NCI-H1417 treated with DMSO at 0.1 percent for 48 hours (cell line): ENCODE measurements around the gene FANCD2.
"Not testable (repeated sequence)": the region's sequence is repeated elsewhere in the genome, so short reads cannot be mapped to it uniquely, and the experiment has no call there.

Experiments
- DNase-seq: peaks from one replicate; lab custom pipeline; 2025; lab: John Stamatoyannopoulos, UW

The FANCD2 gene

GRCh38 chr3:10026084-10026890 is at the start of gene FANCD2:
Gene FANCD2 (plus strand): TSS chr3:10026437. CDS start chr3:10028658, 2,221 bp downstream.
- peak; percentile 7 for DNase-seq

DNA sequence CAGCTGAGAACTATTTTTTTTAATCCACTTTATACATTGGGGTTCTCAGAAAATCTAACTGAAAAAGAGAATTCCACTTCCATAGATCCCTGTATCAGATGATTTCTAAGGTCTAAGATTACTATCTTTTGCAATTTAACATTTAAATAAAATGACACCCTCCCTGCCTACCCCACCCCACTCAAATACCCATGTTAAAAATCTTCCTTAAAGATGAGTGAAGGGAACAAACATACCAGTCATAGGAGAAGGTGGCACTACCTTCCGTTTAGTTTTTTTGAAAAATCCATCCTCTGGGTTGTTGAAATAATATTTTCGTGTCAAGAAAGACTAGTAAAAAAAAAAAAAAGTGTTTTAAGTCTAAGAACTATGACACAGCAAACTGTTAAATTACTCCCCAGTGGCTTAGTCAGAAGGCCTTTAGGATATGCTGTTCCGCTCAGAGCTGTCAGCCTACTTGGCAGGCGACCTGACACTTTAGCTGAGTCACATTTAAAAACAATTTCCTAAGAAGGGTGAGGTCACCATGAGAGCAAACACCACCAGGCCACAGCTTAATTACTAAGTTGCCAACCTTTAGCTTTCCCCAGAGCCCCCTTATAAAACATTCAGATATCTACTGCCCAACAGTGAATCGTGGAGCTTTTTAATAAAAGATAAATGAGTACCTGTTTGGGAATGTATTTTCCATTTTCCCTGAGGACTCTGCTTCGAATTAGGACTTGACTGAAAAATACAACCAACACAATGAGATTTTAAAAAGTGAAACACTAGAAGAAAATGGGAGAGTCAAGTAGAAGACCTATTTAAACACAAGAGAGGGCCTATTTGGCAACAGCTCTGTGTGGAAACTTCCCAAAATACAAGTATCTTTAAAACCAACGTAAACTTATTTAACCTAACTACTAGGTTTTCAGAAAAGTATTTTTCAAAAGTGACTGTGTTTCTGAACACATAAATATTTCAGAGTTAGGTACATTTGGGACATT is 49.2 kb upstream of the FANCD2 start:
- no peak for DNase-seq

DNA sequence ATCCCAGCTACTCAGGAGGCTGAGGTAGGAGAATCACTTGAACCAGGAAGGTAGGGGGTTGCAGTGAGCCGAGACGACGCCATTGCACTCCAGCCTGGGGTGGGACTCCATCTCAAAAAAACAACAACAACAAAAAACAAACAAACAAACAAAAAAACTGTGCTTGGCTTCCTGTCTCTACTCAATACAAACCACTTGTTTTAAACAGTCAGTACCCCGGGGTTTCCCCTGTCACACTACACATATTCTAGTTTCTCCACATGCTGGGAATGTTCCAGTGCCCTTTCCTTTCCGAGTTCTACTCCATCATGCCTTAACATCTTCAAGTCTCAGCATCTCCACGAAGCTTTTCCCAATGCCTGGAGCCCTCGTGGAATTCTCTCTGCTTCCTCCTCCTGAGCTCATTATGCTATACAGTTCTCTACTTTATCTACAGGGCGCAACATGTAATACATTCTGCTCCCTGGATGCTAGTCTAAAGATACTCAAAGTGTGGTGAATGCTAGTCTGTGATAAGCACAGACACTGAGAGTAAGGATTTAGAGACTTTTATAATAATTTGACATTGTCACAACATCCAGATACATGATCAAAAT is 47.4 kb upstream of the FANCD2 start:
- DNase-seq: no peak

- DNase-seq: no peak
Measured at GRCh38 chr3:9980251-9980650, 46.0 kb upstream of the FANCD2 start.

DNA sequence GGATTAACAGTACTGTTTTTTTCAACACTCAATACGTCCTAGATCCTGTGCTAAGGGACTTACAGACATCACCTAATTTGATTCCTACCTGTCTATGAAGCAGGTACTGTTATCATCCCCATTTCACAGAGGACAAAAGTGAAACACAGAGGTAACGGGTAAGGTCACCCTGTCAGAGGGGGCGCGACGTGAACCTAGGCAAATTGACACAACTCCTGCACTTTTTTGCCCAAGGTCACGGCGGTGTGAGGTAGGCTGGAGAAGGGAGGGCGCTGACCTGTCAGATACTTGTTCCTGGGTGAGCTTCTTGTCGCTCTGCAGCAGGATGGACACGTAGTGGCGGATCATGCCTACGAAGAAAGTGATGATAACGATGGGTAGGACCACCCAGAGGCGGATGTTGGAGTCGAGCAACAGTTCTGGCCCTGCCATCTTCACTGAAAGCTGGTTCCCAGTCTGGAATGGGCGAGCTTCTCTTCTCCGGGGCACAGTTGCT is 40.0 kb upstream of the FANCD2 start:
- DNase-seq: no peak

GRCh38 chr3:9994086-9994844 is 32.0 kb upstream of the FANCD2 start:
- no peak for DNase-seq

DNA sequence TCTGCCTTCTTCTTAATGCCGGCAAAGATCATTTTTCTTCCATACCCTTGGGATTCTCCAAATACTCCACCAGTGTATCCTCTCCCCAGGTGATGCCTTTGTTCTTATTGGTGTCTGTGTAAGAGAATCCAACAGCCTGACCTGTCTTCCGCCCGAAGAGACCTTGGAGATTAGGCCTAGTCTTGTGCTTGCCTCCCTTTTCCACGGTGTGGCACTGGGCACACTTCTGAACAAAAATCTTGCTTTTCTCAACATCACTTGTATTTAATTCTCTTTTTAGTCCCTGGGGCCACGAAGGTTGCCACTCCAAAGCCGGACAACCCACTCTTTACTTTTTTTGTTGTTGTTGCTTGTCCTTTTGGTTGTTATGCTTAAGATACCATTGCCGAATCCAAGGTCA is 25.6 kb upstream of the FANCD2 start:
- DNase-seq: no peak

DNA sequence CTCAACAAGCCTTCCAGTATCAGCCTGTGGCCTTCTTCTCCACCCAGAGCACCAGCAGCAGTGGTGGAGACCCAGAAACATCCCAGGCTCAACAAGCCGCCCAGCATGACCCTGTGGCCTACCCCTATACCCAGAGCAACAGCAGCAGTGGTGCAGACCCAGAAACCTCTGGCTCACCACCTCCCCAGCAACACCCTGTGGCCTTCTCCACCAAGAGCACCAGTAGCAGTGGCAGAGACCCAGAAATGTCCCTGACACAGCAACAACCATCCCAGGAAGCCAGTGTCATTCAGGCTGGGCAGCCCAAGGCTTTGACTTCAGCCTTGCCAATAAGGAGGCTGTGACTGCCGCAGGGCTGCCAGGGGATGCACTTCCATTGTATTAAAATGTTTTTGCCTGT is 23.3 kb upstream of the FANCD2 start:
- no peak for DNase-seq

DNA sequence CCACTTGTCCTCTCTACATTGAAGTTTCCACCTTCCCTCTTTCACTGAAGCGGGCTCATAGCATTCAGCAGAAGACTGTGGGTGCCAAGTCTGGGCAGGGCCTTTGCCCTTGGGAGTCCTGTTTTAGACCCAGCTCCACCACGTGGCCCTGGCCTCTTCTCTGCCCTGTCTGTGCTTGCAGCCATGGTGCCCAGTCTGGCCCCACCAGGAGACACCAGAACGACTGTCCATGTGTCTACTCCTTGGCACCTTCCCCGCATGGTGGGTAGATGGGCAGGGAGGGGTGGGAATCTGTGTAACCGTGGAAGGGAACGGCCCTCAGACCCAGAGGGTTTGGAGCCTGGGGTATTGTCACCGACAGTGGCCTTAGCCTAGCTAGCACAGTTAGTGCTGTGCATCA is 21.7 kb upstream of the FANCD2 start:
- DNase-seq: no peak

- DNase-seq: no peak
Measured at GRCh38 chr3:10004960-10005564, 21.2 kb upstream of the FANCD2 start.

DNA sequence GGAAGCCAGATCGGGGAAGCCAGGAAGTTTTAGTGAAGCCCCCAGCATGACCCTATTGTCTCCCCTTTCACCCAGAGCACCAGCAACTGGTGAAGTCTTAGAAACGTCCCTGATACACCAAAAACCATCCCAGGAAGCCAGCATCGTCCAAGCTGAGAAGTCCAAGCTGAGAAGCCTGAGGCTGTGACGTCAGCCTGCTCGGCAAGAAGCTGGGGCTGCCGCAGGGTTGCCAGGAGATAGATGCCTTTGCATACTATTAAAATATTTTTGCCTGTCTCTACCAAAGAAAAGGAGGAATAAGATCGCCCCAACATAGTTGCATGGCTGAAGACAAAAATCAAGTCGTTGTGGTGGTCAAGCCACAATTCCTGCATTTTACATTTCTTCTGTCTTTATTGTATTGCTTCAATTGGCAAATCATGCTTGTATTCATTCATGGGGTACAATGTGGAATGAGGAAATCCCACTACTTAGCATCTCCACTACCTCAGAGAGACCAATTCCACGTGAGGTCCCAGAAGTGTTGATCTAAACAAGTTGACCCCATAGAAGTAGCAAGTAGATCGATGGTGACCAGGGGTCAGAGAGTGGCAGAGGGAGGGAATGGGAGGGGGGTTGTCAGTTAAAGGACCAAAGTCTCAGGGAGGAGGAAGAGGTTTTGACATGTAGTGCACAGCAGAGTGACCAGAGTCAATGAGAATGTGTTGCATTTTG is 20.0 kb upstream of the FANCD2 start:
- no peak for DNase-seq

- no peak for DNase-seq
Measured at GRCh38 chr3:10006762-10007090, 19.5 kb upstream of the FANCD2 start.

DNA sequence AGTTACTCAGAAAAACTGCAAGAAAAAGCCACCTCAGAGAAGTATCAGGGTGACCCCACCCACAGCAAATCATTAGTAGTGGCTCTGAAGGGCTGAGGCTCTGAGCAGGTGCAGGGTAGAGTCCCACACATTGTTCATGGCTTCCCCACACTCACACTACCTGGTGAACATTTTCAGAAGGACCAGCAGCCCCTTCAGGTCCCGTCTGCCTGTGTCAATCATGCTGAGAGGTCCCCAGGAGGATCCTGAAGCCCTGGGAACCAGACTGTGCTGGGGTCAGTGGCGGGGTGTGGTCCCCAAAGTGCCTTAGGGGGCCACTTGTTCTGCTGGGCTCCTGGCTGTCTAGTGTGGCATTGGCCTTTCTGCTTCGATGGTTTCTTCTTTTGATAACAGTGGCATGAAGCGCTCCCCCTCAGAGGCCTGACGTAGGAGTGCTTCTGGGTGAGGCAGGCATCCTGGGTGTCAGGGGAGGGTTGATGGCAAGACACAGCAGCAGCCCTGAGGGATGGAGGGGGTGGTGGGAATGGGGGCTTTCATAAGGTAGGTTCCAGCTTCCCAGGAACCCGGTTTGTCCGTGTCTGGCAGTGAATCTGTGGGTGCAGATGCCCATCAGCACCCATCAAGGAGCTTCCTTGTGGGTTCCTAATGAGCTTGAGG is 19.0 kb upstream of the FANCD2 start:
- no peak for DNase-seq

DNA sequence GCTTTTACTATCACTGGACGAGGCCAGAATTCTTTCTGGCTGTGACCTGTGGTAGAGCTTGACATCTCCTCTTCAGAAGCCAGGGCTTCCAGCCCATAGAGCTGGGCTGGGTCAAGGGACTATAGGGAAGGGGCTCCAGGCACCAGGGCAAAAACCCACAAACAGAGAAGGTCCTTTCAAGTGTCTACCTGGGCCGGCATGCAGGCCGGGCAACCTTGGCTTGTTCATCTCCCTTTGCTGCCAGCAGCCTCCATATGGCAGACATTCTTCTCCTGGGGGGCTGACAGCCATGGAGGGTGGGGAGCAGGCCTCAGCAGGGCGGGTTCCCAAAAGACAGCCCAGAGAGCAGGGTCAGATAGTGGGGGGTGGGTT is 18.0 kb upstream of the FANCD2 start:
- DNase-seq: not testable (repeated sequence)

GRCh38 chr3:10008588-10009344 is 17.5 kb upstream of the FANCD2 start:
- no peak for DNase-seq

GRCh38 chr3:10010421-10010877 is 15.8 kb upstream of the FANCD2 start:
- DNase-seq: no peak

DNA sequence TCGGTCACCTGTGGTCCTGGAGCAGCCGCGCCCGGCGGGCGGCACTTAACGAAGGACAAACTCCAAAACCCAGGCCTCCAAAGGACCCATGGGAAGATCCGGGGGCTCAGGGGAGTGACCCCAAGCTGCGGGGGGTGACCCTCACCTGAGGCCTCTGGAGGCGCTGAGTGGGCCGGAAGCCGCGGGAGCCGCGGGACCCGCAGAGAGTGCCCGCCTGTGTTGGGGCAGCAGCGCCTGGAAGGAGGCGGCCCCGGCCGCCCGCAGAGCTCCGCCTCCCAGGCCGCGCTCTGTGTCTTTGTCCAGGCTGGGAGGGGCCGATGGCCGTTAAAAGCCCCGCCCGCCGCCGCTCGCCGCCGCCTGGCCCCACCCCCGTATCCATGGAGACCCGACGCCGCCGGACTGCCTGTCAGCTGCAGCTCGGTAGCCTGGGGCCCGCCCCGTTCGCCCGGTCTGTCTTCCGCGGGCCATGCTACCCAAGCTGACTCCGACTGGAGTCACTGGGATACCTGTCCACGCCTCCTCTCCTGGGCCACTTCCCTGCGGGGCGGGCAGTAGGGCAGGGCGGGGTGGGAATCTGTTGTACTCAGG is 15.3 kb upstream of the FANCD2 start:
- peak; percentile 10 for DNase-seq

DNA sequence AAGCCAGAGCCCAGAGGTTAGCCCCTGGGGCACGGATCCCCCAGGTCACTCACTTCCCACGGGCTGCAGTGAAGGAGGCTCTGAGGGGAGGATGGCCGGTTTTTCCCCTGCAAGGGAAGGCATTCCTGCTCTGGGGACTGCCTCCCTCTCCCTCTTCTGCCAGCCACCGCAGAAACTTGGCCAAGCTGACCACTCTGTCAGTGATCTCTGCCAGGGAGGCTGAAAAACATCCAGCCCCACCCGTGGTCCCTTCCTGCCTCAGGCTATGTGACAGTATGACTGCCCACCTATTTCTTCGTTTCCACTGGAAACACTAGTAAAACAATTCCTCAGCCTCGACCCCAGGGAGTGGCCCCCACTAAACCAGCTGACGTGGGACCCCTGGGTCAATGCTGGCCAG is 14.6 kb upstream of the FANCD2 start:
- DNase-seq: no peak

DNA sequence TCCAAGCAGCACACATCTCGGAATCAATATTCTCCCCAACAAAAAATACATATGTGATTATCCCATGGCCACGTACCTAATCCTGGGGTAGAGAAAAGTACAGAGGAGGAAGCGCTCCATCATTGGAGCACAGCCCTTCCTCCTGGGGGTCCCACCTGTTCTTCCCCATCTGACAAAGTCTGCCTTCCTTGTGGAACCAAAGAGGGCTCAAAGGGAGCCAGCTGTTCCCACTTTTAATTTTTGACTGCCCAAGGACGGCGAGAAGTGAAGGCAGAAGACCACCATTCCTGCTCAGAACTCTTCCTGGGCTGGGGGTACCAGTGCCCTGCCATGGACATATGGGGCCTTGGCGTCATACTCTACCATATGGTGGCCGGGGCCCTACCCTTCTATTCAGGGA is 14.1 kb upstream of the FANCD2 start:
- DNase-seq: no peak
